MCF 10A (cell line): Measurements from ENCODE around the gene RPRD1A. TPM values are rescaled to one million over a fixed set of nuclear protein-coding genes. Genes with fewer than 3 reads are reported as not detected.
"Not testable (repeated sequence)": the region's sequence is repeated elsewhere in the genome, so short reads cannot be mapped to it uniquely, and the experiment has no call there.

Source experiments
- BruUV-seq: library from RNA; stranded (reverse); fragments of 400-500 nt; replicated peaks from 2 replicates; lab custom pipeline; 2021; lab: Mats Ljungman, UMichigan
- CTCF ChIA-PET: fragments of 300-600 bp; sonication (Branson Sonifier 250); formaldehyde crosslinking; extraction: SDS; loops from one replicate; lab custom pipeline; 2021; ENCODE audit warnings: antibody characterized with exemption, inconsistent platforms; lab: Yijun Ruan, JAX
- POLR2A ChIA-PET: fragments of 300-600, 350-650 bp; sonication (Branson Sonifier 250); formaldehyde crosslinking; extraction: SDS; loops from one replicate; lab custom pipeline; 2020; ENCODE audit warnings: antibody characterized with exemption, inconsistent platforms; lab: Yijun Ruan, JAX
- DNase-seq: peaks from one replicate; pipeline ENCODE4 v3.0.0-alpha.2; 2018; ENCODE audit not compliant: unreplicated experiment
- H3K27ac Mint-ChIP-seq: one replicate; pipeline ENCODE4 v1.8.0; 2022; ENCODE audit warnings: mild to moderate bottlenecking, low read depth, mixed read lengths; ENCODE audit not compliant: unreplicated experiment
- H3K27me3 Mint-ChIP-seq: one replicate; pipeline ENCODE4 v1.8.0; 2022; ENCODE audit warnings: mixed read lengths; ENCODE audit not compliant: insufficient read depth, unreplicated experiment
- H3K36me3 Mint-ChIP-seq: one replicate; pipeline ENCODE4 v1.8.0; 2022; ENCODE audit warnings: mild to moderate bottlenecking, moderate library complexity, mixed read lengths; ENCODE audit not compliant: insufficient read depth, unreplicated experiment
- H3K4me1 Mint-ChIP-seq: one replicate; pipeline ENCODE4 v1.8.0; 2022; ENCODE audit warnings: mixed read lengths; ENCODE audit not compliant: insufficient read depth, unreplicated experiment
- H3K4me3 Mint-ChIP-seq: one replicate; pipeline ENCODE4 v1.8.0; 2022; ENCODE audit warnings: mild to moderate bottlenecking, moderate library complexity, mixed read lengths; ENCODE audit not compliant: unreplicated experiment
- H3K9me3 Mint-ChIP-seq: one replicate; pipeline ENCODE4 v1.8.0; 2022; ENCODE audit warnings: mixed read lengths; ENCODE audit not compliant: unreplicated experiment
- CTCF ChIP-seq: fragments of 200-600 bp; IDR thresholded peaks from one replicate; pipeline ENCODE4 v1.8.0; 2022; ENCODE audit warnings: antibody characterized with exemption, mild to moderate bottlenecking; ENCODE audit not compliant: unreplicated experiment
- intact Hi-C: fragments of 100-400 bp; cut with micrococcal nuclease; formaldehyde crosslinking; loops from 2 replicates; pipeline ENCODE4 v1.14.1; 2022
- total RNA-seq: library from RNA; stranded (reverse); gene quantifications from 2 replicates; pipeline ENCODE4 v1.2.3, GENCODE V29; 2022

The RPRD1A gene
- total RNA-seq, 1 experiment from 2014 or later, result 89.1 TPM

DNA sequence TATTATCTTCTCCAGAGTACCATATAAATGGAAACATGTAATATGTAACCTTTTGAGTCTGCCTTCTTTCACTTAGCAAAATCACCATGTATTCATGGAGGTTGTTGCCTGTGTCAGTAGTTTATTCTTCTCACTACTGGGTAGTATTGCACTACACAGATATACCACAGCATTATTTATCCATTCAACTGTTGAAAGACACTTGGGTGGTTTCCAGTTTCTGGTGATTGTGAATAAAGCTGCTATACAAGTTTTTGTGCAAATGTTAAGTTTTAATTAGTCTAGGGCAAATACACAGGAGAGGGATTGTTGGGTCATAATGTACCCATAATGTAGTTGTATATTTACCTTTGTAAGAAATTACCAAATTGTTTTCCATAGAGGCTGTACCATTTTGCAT lies 29.6 kb upstream of the RPRD1A start:
- H3K27me3 Mint-ChIP-seq, result no peaks in the 10 kb centered on the region
- H3K4me3 Mint-ChIP-seq, result no peak overlapping the region
- intact Hi-C loops, result loop anchor here (1.0 to 10.0 kb wide), 6 partner anchors 80 to 660 kb away; no protein-coding TSS in a partner anchor
- no peak for DNase-seq
- no peak overlapping the region for H3K27ac Mint-ChIP-seq
- peaks cover under 1% of the 10 kb centered on the region for H3K9me3 Mint-ChIP-seq
- ChIA-PET CTCF (interaction anchor here (0.7 to 4.4 kb wide), 3 partner anchors 23 to 187 kb away, joined by 3 to 26 read pairs (median 3); no protein-coding TSS in a partner anchor), POLR2A (interaction anchor here (1.3 kb wide), 1 partner anchor 30 kb away, joined by 3 read pairs; no protein-coding TSS in a partner anchor)
- no peaks in the 10 kb centered on the region for H3K36me3 Mint-ChIP-seq
- no peaks in the 10 kb centered on the region for H3K4me1 Mint-ChIP-seq
- no peak for TF ChIP-seq CTCF
- no TSS peak for BruUV-seq

DNA sequence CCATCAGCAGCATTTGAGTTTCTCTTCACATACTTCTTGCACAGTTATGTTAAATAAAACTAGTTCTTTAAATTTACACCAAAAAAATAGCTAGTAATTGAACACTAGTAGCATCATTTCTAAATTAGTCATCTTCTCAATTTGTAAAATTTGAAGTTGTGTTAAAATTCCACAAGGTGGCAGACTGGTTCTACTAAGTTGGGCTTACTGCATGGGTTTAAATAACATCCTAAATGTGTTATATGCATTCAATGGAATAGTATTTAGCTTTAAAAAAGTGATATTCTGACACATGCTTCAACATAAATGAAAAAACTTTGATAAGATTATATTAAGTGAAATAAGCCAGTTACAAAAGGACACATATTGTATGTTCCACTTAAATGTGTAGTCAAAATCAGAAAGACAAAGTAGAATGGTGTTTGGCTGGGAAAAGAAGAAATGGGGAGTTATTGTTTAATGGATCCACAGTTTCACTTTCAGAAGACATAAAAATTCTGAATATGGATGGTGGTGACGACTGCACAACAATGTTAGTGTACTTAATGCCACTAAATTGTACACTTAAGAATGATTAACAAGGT lies 28.7 kb upstream of the RPRD1A start:
- BruUV-seq, result no TSS peak
- intact Hi-C loops, result loop anchor here (1.0 to 10.0 kb wide), 6 partner anchors 79 to 661 kb away; no protein-coding TSS in a partner anchor
- Mint-ChIP-seq H3K4me3 (no peak overlapping the region), H3K27me3 (no peaks in the 10 kb centered on the region), H3K36me3 (no peaks in the 10 kb centered on the region), H3K9me3 (no peaks in the 10 kb centered on the region), H3K4me1 (no peaks in the 10 kb centered on the region), H3K27ac (no peak overlapping the region)
- TF ChIP-seq CTCF, result peak; percentile 59
- CTCF ChIA-PET, result interaction anchor here (0.6 to 4.4 kb wide), 23 partner anchors 9 to 715 kb away, joined by 3 to 26 read pairs (median 4); no protein-coding TSS in a partner anchor
- peak; percentile 64 for DNase-seq
- POLR2A ChIA-PET, result interaction anchor here (0.7 to 1.1 kb wide), 3 partner anchors 16 to 188 kb away, joined by 3 read pairs; no protein-coding TSS in a partner anchor

- ChIA-PET CTCF (interaction anchor here (0.7 to 4.4 kb wide), 10 partner anchors 9 to 716 kb away, joined by 3 to 26 read pairs (median 8); no protein-coding TSS in a partner anchor), POLR2A (interaction anchor here (0.7 kb wide), 2 partner anchors 16 to 216 kb away, joined by 3 read pairs; no protein-coding TSS in a partner anchor)
- no peak overlapping the region for H3K4me3 Mint-ChIP-seq
- H3K27me3 Mint-ChIP-seq, result no peaks in the 10 kb centered on the region
- H3K4me1 Mint-ChIP-seq, result peaks cover 1% of the 10 kb centered on the region
- no TSS peak for BruUV-seq
- DNase-seq, result no peak
- TF ChIP-seq CTCF, result no peak
- H3K27ac Mint-ChIP-seq, result no peak overlapping the region
- intact Hi-C loops, result loop anchor here (10.0 kb wide), 2 partner anchors 340 to 590 kb away; no protein-coding TSS in a partner anchor
- H3K9me3 Mint-ChIP-seq, result no peaks in the 10 kb centered on the region
- no peaks in the 10 kb centered on the region for H3K36me3 Mint-ChIP-seq
Measured at GRCh38 chr18:36094431-36094830, 27.1 kb upstream of the RPRD1A start.

DNA sequence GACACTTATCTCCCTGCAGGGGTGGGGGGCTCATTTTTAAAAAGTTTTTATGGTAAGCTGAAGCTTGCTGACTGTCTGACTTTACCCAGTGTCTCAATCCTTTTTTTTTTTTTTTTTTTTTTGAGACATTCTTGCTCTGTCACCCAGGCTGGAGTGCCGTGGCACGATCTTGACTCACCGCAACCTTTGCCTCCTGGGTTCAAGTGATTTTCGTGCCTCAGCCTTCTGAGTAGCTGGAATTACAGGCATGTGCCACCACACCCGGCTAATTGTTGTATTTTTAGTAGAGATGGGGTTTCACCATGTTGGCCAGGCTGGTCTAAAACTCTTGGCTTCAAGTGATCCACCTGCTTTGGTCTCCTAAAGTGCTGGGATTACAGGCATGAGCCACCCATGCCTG lies 24.8 kb upstream of the RPRD1A start:
- H3K36me3 Mint-ChIP-seq, H3K27ac Mint-ChIP-seq, BruUV-seq, H3K27me3 Mint-ChIP-seq, H3K9me3 Mint-ChIP-seq, H3K4me3 Mint-ChIP-seq, DNase-seq: not testable (repeated sequence)
- intact Hi-C loops, result loop anchor here (10.0 kb wide), 2 partner anchors 337 to 593 kb away; no protein-coding TSS in a partner anchor
- peaks cover 11% of the 10 kb centered on the region for H3K4me1 Mint-ChIP-seq
- POLR2A ChIA-PET, result interaction anchor here (0.6 kb wide), 1 partner anchor 25 kb away, joined by 3 read pairs; the partner anchor contains the start of gene RPRD1A
- CTCF ChIA-PET, result interaction anchor here (0.6 to 1.0 kb wide), 3 partner anchors 32 to 666 kb away, joined by 3 read pairs; no protein-coding TSS in a partner anchor
